ENCODE data around the gene RGPD6. TPM values are rescaled to one million over a fixed set of nuclear protein-coding genes. Genes with fewer than 3 reads are reported as not detected.
"Not testable (repeated sequence)": the region's sequence is repeated elsewhere in the genome, so short reads cannot be mapped to it uniquely, and the experiment has no call there.

RGPD6 gene
- total RNA-seq, 1 experiment from 2014 or later = 30.9 TPM

GRCh38 chr2:110472171-110473058 is 104.6 kb downstream of the RGPD6 start, which contains the start of gene LIMS4:
TSS of gene LIMS4 (minus strand) at chr2:110472816. CDS start at chr2:110472778, 38 bp downstream.
- H3K4me3 ChIP-seq; H3K9me3 ChIP-seq (replicated peaks); H3K27ac ChIP-seq; H3K4me1 ChIP-seq (replicated peaks); DNase-seq (ENCODE audit: low read depth in 1 of 2, low spot score in 2 of 2); H3K36me3 ChIP-seq; H3K27me3 ChIP-seq (replicated peaks): not testable (repeated sequence)

- not testable (repeated sequence) for H3K27me3 ChIP-seq (replicated peaks); H3K27ac ChIP-seq; H3K4me1 ChIP-seq (replicated peaks); H3K4me3 ChIP-seq; H3K36me3 ChIP-seq; H3K9me3 ChIP-seq (replicated peaks); DNase-seq (ENCODE audit: low read depth in 1 of 2, low spot score in 2 of 2)
These were observed 108.1 kb downstream of the RGPD6 start for GRCh38 chr2:110468921-110469320.

- DNase-seq (ENCODE audit: low read depth in 1 of 2, low spot score in 2 of 2); H3K4me1 ChIP-seq (replicated peaks); H3K27ac ChIP-seq; H3K4me3 ChIP-seq; H3K36me3 ChIP-seq; H3K9me3 ChIP-seq (replicated peaks); H3K27me3 ChIP-seq (replicated peaks): not testable (repeated sequence)
These were observed 111.7 kb downstream of the RGPD6 start for GRCh38 chr2:110465312-110465711.

Other genes with a start within 250 kb of the RGPD6 start
- 2.3 and 2.7 TPM in 2 replicates for gene LIMS4, start 104.4 kb downstream of the RGPD6 start, total RNA-seq (2014; rRNA removed; shearing (Covaris generic))
- gene BUB1, start 100.8 kb upstream of the RGPD6 start, total RNA-seq (2014; rRNA removed; shearing (Covaris generic)) = 52.8 and 109 TPM in 2 replicates
- not detected in 2 replicates for gene ACOXL, start 155.4 kb upstream of the RGPD6 start, total RNA-seq (2014; rRNA removed; shearing (Covaris generic))